IPS DF 6.9 (cell line): ENCODE data around the gene EFHD1.
"Not testable (repeated sequence)": the region's sequence is repeated elsewhere in the genome, so short reads cannot be mapped to it uniquely, and the experiment has no call there.

Experiments used
- DNase-seq: peaks from one replicate; pipeline ENCODE4 v3.0.0-alpha.2; 2013; ENCODE audit warnings: low read depth, low spot score
- H3K27ac ChIP-seq: one replicate; pipeline ENCODE4 v1.5.1; 2013; ENCODE audit warnings: low read length, control low read depth
- H3K27me3 ChIP-seq: 2 replicates; pipeline ENCODE4 v1.6.1; 2013; ENCODE audit warnings: mild to moderate bottlenecking, low read length; ENCODE audit not compliant: control insufficient read depth, insufficient read depth
- H3K36me3 ChIP-seq: 2 replicates; pipeline ENCODE4 v1.6.1; 2013; ENCODE audit warnings: low read length; ENCODE audit not compliant: control insufficient read depth, insufficient read depth
- H3K4me1 ChIP-seq: 2 replicates; pipeline ENCODE4 v1.6.1; 2013; ENCODE audit warnings: low read length; ENCODE audit not compliant: control insufficient read depth, insufficient read depth
- H3K4me3 ChIP-seq: 2 replicates; pipeline ENCODE4 v1.5.1; 2013; ENCODE audit warnings: mild to moderate bottlenecking, low read length
- H3K9me3 ChIP-seq: 2 replicates; pipeline ENCODE4 v1.6.1; 2013; ENCODE audit warnings: low read length, inconsistent platforms; ENCODE audit not compliant: control insufficient read depth, insufficient read depth
- WGBS: extraction: QIAGEN DNeasy Blood & Tissue Kit; methylation state at CpG from one replicate; pipeline ENCODE4 v1.1.7; 2013; ENCODE audit warnings: mixed read lengths, missing lambda C conversion rate; ENCODE audit not compliant: insufficient read length, insufficient coverage; 5-methylcytosine and 5-hydroxymethylcytosine counted together

The EFHD1 gene

DNA sequence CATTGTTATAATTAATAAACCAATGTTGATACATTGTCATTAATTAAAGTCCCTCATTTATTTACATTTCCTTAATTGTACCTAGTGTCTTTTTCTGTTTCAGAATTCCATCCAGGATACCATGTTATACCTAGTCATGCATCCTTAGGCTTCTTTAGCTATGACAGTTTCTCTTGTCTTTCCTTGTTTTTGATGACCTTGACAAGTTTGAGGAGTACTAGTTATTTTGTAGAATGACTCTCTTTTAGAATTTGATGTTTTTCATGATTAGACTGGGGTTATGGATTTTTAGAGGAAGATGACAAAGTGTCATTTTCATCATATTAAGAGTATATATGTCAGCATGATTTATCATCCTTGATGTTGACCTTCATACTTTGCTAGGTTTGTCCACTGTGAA is 80.1 kb downstream of the EFHD1 start:
- H3K36me3 ChIP-seq, result 0 out of 2 replicates have a peak, but pooled peaks cover 3% of the 10 kb centered on the region

DNA sequence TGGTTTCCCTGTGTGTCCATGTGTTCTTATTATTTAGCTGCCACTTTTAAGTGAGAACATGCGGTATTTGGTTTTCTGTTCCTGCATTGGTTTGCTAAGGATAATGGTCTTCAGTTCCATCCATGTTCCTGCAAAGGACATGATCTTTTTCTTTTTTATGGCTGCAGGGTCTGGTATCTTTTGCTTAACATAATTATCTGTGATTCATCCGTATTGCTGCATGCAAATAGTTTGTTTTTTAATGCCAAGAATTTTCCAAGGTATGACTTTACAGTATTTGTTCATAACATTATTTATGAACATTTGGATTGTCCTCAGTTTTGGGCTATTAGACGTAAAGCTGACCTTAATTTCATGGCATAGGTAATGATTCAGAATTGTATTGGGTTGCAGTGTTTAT is 81.6 kb downstream of the EFHD1 start:
- Histone ChIP-seq H3K27ac (no peak overlapping the region), H3K36me3 (0 out of 2 replicates have a peak, but pooled peaks cover 3% of the 10 kb centered on the region), H3K27me3 (no peaks in the 10 kb centered on the region), H3K4me3 (no peak overlapping the region), H3K9me3 (no peaks in the 10 kb centered on the region), H3K4me1 (no peaks in the 10 kb centered on the region)
- WGBS, result no CpG with 5 or more reads among the region's 3 CpGs
- DNase-seq, result no peak

More for the DNA sequence above, 80.1 kb downstream of the EFHD1 start:
- H3K4me1 ChIP-seq, result no peaks in the 10 kb centered on the region
- DNase-seq, result no peak
- H3K4me3 ChIP-seq, result no peak overlapping the region
- no peaks in the 10 kb centered on the region for H3K9me3 ChIP-seq
- no peak overlapping the region for H3K27ac ChIP-seq
- H3K27me3 ChIP-seq, result no peaks in the 10 kb centered on the region

DNA sequence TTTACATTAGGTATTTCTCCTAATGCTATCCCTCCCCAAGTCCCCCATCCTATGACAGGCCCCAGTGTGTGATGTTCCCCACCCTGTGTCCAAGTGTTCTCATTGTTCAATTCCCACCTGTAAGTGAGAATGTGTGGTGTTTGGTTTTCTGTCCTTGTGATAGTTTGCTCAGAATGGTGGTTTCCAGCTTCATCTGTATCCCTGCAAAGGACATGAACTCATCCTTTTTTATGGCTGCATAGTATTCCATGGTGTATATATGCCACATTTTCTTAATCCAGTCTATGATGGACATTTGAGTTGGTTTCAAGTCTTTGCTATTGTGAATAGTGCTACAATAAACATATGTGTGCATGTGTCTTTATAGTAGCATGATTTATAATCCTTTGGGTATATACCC is 86.7 kb downstream of the EFHD1 start:
- H3K4me1 ChIP-seq, H3K27ac ChIP-seq, H3K36me3 ChIP-seq, H3K4me3 ChIP-seq, H3K9me3 ChIP-seq, DNase-seq, H3K27me3 ChIP-seq: not testable (repeated sequence)

DNA sequence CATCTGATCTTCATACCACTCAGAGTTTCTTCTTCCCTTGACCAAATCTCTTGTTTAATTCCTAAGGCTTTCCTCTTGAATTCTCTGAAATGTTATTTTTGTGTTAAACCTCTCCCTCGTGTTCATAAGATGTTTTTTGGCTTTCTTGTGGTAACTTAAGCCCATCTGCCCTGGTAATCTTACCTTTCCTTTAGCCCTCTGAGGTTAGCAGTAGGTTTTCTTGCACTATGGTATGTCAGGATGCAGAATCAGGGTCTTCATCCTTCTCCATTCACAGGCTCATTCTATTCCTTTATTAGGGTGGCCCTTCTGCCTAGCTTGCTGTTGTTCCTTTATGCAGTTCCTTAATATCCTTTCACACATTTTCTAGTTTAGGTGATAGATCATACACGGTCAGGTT is 87.9 kb downstream of the EFHD1 start:
- no peaks in the 10 kb centered on the region for H3K4me1 ChIP-seq
- H3K4me3 ChIP-seq, result no peak overlapping the region
- no peak overlapping the region for H3K27ac ChIP-seq
- H3K27me3 ChIP-seq, result no peaks in the 10 kb centered on the region
- no peak for DNase-seq
- H3K36me3 ChIP-seq, result 0 out of 2 replicates have a peak, but pooled peaks cover 3% of the 10 kb centered on the region
- no peaks in the 10 kb centered on the region; the same call in 1 of the 2 replicates for H3K9me3 ChIP-seq
- WGBS, result no CpG with 5 or more reads among the region's 2 CpGs

DNA sequence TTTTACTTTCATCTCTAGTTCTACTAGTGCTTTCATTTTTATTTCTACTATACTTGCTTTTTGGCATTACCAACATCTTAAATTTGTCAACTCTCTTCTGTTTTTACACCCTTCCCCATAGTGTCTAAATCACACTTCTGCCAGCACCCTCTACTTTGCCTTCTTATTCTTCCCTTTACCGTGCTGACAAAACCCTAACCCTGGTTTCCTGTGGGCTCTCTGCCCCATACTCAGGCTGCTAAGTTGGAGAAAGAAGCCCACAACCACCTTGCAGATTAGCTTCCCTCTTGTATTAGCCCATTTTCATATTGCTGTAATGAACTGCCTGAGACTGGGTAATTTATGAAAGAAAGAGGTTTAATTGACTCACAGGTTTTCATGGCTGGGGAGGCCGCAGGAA is 88.5 kb downstream of the EFHD1 start:
- H3K27me3 ChIP-seq, result no peaks in the 10 kb centered on the region
- H3K4me1 ChIP-seq, result no peaks in the 10 kb centered on the region
- H3K4me3 ChIP-seq, result no peak overlapping the region
- H3K36me3 ChIP-seq, result 0 out of 2 replicates have a peak, but pooled peaks cover 3% of the 10 kb centered on the region
- no CpG with 5 or more reads among the region's 2 CpGs for WGBS
- no peak overlapping the region for H3K27ac ChIP-seq
- H3K9me3 ChIP-seq, result no peaks in the 10 kb centered on the region; the same call in 1 of the 2 replicates
- no peak for DNase-seq

DNA sequence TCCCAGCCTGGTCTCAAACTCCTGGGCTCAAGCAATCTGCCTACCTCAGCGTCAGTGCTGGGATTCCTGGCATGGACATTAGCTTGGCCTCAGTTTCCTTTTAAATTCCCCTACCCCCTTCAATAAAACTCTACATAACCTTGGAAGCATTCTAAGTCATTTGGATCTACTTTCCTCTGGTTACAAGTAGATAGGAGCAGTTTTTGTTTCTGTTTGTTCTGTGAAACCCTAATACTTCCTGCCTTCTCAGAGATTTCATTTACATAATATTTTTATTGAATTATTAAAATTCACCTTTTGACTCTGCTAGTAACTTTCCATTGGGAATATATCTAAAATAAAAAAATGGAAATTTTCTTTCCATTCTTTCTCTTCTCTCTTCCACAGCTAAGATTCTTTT is 89.6 kb downstream of the EFHD1 start:
- H3K36me3 ChIP-seq, result no peaks in the 10 kb centered on the region
- DNase-seq, result no peak
- WGBS, result no CpG with 5 or more reads among the region's 1 CpG
- no peak overlapping the region for H3K4me3 ChIP-seq
- H3K27ac ChIP-seq, result no peak overlapping the region
- no peaks in the 10 kb centered on the region for H3K27me3 ChIP-seq
- no peaks in the 10 kb centered on the region; the same call in 1 of the 2 replicates for H3K9me3 ChIP-seq
- H3K4me1 ChIP-seq, result no peaks in the 10 kb centered on the region

DNA sequence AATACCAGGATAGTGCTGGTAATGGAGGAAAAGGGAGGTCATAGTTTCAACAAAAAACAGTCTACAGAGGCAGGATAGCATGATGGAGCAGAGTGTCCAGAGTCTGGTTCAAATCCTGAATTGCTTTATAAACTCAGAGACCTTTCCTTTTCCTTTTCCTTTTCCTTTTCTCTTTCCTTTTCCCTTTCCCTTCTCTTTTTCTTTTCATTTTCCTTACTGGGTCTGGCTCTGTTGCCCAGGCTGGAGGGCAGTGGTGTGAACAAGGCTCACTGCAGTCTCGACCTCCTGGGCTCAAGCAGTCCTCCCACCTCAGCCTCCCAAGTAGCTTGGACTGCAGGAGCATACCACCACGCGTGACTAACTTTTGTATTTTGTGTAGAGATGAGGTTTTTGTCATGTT is 95.4 kb downstream of the EFHD1 start:
- Histone ChIP-seq H3K4me3 (no peak overlapping the region), H3K27ac (no peak overlapping the region), H3K9me3 (no peaks in the 10 kb centered on the region; the same call in 1 of the 2 replicates), H3K4me1 (no peaks in the 10 kb centered on the region), H3K36me3 (no peaks in the 10 kb centered on the region), H3K27me3 (no peaks in the 10 kb centered on the region)
- WGBS, result no CpG with 5 or more reads among the region's 3 CpGs
- DNase-seq, result no peak

DNA sequence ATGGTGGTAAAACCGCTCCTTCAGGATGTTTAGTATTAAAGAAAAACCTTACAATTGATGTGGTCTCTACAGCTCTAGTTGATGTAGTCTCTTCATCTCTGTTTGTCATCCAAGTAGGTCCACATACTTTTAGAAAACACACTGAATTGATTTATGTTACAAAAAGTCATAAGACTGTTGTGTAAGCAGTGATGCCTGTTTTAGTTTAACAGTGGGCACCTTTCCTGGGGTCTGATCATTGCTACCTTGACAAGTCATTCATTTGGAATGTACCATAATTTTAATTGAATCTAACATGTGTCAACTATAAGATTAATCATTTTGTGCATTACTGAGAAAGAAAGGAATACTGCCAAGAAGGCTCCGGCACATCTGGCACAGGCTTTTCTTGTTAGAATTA is 98.1 kb downstream of the EFHD1 start:
- H3K36me3 ChIP-seq, result no peaks in the 10 kb centered on the region
- no peak overlapping the region for H3K4me3 ChIP-seq
- H3K9me3 ChIP-seq, result no peaks in the 10 kb centered on the region
- DNase-seq, result no peak
- H3K27me3 ChIP-seq, result no peaks in the 10 kb centered on the region
- no CpG with 5 or more reads among the region's 2 CpGs for WGBS
- H3K4me1 ChIP-seq, result no peaks in the 10 kb centered on the region
- no peak overlapping the region for H3K27ac ChIP-seq
